HT-29 (cell line): ENCODE measurements around the gene HERC4. TPM values are rescaled to one million over a fixed set of nuclear protein-coding genes. Genes with fewer than 3 reads are reported as not detected.
"Not testable (repeated sequence)": the region's sequence is repeated elsewhere in the genome, so short reads cannot be mapped to it uniquely, and the experiment has no call there.

Experiments used
- DNase-seq: peaks from one replicate; pipeline ENCODE4 v3.0.0-alpha.2; 2015; ENCODE audit warnings: low spot score
- total RNA-seq: library from RNA; depleted of rRNA; stranded (reverse); fragments of >200 nt; shearing (Covaris generic); gene quantifications from 2 replicates; pipeline ENCODE4 v1.2.3, GENCODE V29; 2014

Gene HERC4
- total RNA-seq, 1 experiment from 2014 or later = 19.4 TPM

DNA sequence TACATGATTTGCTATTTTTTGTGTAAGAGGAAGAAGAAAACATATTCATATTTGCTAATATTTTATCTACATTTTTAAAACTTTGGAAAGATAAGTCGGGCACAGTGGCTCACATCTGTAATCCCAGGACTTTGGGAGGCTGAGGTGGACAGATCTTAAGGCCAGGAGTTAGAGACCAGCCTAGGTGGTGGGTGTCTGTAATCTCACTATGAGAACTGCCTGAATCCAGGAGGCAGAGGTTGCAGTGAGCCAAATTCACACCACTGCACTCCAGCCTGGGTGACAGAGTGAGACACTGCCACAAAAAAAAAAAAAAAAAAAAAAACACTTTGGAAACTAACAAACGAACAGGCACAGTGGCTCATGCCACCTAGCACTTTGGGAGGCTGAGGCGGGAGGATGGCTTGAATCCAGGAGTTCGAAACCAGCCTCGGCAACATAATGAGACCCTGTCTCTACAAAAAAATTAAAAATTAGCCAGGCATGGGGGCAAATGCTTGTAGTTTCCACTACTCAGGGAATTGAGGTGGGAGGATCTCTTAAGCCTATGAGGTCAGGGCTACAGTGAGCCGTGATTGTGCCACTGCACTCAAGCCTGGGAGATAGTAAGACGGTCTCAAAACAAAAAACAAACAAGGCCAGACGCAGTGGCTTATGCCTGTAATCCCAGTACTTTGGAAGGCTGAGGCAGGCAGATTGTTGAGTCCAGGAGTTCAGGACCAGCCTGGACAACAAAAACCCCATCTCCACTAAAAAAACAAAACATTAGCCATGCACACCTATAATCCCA lies 25.6 kb downstream of the HERC4 start:
- no peak for DNase-seq

DNA sequence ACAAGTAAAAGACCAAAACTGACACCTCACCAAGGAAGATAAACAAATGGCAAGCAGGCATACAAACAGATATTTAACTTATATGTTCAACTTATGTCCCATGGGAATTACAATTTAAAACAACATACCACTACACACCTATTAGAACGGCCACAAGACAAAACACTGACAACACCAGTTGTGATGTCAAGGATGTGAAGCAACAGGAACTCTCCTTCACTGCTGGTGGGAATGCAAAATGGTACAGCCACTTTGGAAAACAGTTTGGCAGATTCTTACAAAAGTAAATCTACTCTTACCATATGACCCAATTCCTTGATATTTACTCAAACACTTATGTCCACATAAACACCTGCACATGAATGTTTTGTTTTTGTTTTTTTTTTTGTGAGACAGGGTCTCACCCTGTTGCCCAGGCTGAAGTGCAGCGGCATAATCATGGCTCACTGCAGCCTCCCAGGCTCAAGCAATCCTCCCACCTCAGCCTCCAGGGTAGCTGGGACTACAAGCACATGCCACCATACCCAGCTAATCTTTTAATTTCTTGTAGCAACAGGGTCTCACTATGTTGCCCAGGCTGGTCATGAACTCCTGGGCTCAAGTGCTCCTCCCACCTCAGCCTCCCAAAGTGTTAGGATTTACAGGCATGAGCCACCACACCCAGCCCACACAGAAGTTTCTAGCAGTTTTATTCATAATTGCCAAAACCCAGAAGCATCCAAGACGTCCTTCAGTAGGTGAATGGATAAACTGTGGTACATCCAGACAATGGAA lies 27.3 kb downstream of the HERC4 start:
- DNase-seq = no peak

GRCh38 chr10:68047122-68047521 lies 28.0 kb downstream of the HERC4 start:
- no peak for DNase-seq

GRCh38 chr10:68046642-68047041 lies 28.4 kb downstream of the HERC4 start:
- no peak for DNase-seq

- no peak for DNase-seq
Observed at GRCh38 chr10:68043030-68043429, 32.1 kb downstream of the HERC4 start.

GRCh38 chr10:68032113-68032512 lies 43.0 kb downstream of the HERC4 start:
- DNase-seq = no peak

DNA sequence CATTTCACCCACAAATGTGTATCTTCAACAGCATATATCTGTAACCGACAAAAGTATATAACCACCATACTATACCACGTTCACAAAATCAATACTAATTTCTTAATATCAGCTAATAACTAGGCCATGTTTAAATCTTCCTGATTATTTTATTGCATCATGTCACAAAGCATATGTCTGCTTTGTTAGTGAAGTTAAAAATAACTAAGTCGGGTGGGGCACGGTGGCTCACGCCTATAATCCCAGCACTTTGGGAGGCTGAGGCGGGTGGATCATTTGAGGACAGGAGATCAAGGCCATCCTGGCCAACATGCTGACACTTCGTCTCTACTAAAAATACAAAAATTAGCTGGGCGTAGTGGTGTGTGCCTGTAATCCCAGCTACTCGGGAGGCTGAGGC lies 47.7 kb downstream of the HERC4 start:
- DNase-seq = no peak

GRCh38 chr10:68023292-68023691 lies 51.8 kb downstream of the HERC4 start:
- no peak for DNase-seq

GRCh38 chr10:68022324-68022723 lies 52.8 kb downstream of the HERC4 start:
- not testable (repeated sequence) for DNase-seq

DNA sequence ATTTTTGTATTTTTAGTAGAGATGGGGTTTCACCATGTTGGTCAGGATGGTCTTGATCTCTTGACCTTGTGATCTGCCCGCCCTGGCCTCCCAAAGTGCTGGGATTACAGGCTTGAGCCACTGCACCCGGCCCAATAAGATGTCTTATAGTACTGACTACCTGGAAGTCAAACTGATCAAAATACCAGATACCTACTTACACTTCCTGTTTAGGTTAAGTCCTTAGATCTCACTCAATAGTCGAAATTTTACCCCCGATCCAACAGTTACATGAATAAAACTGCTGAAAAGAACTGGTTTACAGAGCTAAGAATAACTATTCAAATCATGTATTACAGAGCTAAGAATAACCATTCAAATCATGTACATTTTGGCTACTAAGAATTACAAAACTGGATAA lies 58.6 kb downstream of the HERC4 start:
- not testable (repeated sequence) for DNase-seq

DNA sequence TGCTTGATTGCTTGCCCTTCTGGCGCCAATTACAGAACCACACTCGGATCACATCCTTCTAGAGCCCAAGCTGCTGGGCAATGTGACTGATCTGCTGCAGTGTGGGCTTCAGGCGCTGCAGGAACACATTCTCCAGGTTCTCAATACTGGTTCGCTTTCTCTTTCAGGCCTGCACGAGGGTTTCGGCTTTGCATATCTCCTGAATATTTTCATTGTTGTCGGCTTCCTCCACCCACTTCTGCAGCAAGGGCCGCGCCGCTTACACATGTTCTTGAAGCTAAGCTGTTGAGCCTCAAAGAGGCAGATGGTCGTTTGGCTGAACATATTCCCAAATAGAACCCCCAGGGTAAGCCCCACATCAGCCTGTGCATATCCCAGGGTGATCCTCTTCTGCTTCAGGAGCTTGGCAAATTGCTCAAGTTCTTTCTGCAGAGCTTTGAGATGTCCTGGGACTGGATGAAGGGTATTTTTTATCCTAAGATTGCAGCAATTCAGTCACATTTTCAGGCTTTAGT lies 64.6 kb downstream of the HERC4 start:
- no peak for DNase-seq

DNA sequence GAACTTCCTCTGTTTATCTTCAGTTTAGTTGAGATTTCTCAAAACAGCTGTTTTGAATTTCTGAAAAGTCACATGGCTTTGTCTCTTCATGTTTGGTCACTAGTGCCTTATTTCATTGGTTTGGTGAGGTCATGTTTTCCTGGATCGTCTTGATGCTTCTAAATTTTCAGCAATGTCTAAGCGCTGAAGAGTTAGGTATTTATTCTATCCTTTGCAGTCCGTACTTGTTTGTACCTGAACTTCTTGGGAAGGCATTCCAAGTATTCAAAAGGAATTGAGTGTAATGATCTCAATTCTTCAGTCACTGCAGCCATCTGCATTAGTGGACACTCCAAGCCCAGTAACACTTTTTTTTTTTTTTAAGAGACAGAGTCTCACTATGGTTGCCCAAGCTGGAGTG lies 67.7 kb downstream of the HERC4 start:
- DNase-seq = no peak

GRCh38 chr10:68001539-68001938 lies 73.5 kb downstream of the HERC4 start:
- DNase-seq = no peak

DNA sequence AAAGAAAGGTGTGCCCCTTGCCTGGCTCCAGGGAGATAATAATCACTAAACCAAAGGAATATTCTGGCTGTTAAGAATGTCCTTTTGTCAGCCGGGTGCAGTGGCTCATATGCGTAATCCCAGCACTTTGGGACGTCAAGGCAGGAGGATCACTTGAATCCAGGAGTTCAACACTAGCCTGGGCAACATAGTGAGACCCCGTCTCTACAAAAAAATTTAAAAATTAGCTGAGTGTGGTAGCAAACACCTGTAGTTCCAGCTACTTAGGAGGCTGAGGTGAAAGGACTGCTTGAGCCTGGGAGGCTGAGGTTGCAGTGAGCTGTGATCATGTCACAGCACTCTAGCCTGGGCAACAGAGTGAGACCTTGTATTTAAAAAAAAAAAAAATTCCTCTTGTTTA lies 74.1 kb downstream of the HERC4 start:
- DNase-seq = no peak

DNA sequence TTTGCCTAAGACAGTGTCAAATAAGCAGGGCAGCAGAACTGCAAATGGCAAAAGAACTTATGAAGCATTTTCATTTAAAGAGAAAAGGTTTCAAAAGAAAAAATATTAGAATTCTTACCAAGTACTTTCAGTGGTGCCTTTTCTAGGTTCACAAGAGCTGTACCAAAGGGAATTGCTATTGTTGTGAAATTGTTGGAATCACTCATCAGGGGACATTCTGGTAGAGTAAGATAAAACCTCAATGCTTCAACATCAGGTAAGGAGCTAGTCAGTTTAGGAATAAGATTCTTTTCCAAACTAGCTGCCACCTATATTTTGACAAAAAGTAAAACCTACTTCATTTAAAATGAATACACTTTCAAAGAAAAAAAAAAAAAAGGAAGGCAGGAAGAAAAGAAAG lies 85.0 kb downstream of the HERC4 start:
- no peak for DNase-seq

- no peak for DNase-seq
Observed at GRCh38 chr10:67988606-67989005, 86.5 kb downstream of the HERC4 start.

DNA sequence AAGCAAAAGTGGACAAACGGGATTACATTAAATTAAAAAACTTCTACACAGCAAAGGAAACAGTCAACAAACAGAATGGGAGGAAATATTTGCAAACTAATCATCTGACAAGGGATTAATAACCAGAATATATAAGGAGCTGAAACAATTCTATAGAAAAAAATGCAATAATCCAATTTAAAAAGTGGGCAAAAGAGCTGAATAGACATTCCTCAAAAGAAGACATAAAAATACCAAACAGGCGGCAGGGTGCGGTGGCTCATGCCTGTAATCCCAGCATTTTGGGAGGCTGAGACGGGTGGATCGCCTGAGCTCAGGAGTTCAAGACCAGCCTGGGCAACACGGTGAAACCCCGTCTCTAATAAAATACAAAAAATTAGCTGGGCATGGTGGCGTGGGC lies 92.5 kb downstream of the HERC4 start:
- not testable (repeated sequence) for DNase-seq

- no peak for DNase-seq
Observed at GRCh38 chr10:67978749-67979148, 96.3 kb downstream of the HERC4 start.

GRCh38 chr10:67977251-67977650 lies 97.8 kb downstream of the HERC4 start:
- DNase-seq = no peak

DNA sequence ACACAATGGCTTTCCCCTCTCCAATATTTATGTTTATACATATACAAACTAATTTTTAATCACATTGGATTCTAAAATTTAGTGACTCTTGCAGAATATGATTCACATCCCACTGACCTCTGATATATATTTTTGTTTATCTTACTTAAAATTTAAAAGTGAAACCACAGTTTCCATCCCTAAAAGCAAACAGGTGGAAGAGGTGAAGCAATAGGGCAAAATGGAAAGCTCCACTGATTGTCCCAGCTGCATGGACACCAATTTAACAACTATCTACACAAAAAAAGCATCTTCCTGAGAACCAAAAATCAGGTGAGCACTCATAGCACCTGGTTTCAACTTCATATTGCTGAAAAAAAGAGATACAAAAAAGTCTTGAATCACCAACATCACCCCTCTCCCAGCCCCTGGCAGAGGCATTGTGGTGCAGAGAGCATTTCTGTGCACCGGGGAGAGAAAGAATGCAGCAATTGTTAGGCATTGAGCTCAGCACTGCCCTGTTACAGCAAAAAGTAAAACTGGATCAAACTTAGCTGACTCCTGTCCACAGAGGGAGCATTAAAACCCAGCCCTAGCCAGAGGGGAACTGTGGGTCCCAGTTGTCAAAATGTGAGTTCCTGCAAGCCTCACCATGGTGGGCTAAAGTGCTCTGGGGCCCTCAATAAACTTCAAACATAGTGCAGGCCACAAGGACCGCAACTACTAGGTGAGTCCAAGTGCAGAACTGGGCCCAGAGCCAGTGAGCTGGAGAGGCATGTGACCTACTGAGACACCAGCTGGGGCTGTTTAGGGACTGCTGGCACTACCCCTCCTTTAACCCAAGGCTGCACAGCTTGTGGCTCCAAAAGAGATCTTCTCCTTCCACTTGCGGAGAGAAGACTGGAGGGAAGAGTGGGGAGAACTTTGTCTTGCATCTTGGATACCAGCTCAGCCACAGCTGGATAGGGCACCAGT lies 98.5 kb downstream of the HERC4 start:
- no peak for DNase-seq

DNA sequence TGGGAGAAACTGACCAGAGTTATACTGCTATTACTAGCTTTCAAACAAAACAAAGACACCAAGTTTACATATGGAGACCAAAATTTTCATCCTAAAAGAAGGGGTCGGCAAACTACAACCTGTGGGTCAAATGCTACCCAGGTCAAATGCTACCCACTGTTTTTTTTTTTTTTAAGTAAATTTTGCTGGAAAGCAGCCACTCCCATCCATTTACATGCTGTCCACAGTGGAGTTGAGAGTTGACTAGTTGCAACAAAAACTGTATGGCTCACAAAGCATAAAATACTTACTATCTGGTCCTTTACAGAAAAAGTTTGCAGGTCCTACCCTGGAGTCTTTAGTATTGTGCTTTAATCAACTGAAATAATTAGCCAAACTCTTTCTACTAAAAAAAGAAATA lies 99.2 kb downstream of the HERC4 start:
- DNase-seq = no peak

DNA sequence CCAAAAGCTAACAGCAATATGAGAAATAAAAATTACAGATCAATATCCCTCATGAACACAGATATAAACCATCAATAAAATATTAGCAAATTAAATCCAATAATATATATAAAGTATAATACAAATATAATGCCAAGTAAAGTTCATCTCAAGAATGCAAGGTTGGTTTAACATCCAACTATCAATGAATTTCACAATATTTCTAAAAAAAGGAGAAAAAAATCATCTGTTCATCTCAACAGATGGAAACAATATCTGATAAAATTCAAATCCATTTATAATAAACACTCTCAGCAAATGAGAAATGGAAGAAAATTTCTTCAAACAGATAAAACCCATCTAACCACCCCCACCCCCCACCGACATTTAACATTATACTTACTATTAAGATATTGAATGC lies 103.8 kb downstream of the HERC4 start:
- DNase-seq = no peak
